GM19099 (cell line): Measurements from ENCODE around the gene ATP9A.

ENCODE experiments used
- POLR2A ChIP-seq: IDR thresholded peaks from 3 replicates; pipeline ENCODE4 v1.6.1; 2011; ENCODE audit warnings: low read depth; ENCODE audit not compliant: insufficient read length; ENCODE audit errors: extremely low read depth

Gene ATP9A

DNA sequence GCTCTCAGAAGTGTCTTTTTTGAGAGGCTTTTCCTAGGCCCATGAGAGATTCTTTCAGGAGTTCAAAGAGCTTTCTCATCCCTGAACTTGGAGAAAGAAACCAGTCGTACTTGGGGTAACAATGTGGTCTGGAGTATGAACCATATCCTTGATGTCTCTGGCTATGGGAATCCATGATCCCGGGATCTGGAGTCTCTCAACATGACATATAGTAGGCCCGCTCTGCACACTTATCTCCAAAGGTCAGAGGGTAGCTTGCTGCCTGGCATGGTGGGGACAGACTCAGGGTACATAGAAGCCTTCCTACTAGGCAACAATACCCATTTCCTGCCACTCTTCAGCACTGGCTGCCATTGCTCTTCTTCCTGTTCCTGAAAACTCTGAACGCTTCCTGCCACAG lies 183.5 kb downstream of the ATP9A start:
- no peak for TF ChIP-seq POLR2A

- no peak for TF ChIP-seq POLR2A
Measured at GRCh38 chr20:51584116-51584515, 184.1 kb downstream of the ATP9A start.

DNA sequence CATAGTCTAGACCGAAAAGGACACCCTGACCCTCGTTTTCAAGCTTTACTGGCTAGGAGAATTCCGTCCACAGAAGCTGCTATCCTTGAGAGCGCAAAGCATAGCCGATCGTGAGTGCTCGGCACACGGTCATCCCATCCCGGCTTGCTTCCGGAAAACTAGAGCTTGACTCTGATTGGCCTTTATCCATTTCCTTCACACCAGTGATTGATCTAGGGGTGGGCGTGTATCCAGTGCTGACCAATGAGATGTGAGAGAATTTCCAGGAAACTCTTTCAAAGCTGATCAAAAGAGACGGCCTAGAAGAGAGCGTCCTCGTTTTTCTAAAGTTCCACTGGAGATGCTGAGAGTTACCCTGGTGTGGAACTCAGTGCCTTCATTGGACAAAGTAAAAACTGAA lies 184.7 kb downstream of the ATP9A start:
- TF ChIP-seq POLR2A, result no peak

DNA sequence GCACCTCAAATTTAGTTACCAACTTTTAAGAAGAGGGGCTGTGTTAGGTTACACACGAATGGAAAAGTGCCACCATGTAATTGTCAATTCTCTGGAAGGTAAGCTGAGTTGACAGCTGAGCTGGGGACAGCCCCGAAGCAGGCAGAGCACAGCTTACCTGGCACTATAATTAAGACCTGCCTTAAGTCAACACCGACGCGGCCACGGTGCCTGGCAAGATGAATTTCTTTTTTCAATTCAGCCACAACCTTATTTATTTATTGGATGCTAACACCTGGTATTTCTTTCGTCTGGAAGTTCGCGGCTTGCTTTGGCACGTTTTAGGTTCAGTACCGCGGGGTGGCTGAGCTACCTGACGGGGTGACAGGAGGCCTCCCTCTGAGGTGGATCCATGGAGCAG lies 185.1 kb downstream of the ATP9A start:
- no peak for TF ChIP-seq POLR2A

DNA sequence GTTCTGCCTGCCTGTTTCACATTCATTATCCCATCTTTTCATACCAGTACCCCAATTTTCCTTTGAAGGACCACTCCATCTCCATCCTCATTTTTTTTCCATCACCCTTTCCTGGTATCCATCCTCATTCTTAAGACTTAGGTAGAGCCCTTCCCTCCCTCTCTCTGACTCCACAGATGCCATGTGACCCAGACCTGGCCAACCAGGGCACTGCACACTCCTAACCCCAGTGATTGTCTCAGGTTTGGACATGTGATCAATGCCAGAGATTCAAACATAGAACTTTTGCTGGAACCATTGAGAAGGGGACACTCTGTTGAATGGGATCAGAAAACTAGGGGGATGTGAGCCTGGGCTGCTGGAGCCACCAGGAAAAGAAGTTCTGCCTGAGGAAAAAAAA lies 186.6 kb downstream of the ATP9A start:
- TF ChIP-seq POLR2A, result no peak

DNA sequence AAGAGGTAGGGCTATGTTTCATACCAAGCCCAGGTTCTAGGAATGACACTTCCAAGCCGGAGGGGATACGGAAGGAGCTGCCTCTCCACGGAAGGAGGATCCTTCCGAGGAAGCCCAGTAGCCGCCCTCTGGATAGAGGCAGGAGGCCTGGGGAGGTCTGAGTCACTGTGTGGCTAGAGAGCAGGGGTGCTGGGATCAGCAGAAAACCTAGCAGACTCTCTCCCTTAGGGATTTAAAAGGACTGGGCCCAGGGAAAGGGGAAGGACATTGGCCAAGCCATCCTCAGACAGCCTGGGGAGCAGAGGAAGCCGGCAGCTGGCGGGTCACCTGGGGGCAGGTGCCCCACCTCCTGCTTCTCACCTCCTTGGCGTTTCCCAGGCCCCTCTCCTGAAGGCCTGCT lies 189.1 kb downstream of the ATP9A start:
- no peak for TF ChIP-seq POLR2A

DNA sequence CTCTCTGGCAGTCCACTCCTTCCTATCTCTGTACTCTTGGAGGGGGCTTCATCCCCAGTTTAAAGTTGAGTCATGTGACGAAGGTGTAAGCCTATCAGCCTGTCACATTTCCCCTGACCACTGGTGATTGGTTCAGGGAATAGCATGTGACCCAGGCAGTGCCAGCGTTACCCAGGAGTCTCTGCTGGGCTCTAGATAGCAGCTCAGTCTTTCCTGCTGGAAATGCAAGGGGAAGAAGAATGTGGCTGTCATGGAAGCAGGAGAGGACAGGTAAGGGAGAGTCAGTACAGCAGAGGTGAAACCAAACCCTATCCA lies 190.1 kb downstream of the ATP9A start:
- TF ChIP-seq POLR2A, result no peak

GRCh38 chr20:51577432-51578144 lies 190.6 kb downstream of the ATP9A start:
- no peak for TF ChIP-seq POLR2A

DNA sequence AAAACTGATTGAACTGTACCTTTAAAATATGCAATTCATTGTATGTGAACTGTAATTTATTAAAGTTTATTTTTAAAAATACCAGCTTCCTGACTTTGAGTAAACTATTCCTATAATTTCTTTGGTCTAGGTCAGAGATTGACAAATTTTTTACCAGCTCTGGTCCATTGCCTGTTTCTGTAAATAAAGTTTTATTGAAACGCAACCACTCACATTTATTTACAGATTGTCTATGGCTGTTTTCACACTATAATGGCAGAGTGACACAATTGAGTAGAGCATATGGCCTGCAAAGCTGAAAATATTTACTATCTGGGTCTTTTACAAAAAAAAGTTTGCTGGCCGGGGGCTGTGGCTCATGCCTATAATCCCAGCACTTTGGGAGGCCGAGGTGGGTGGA lies 192.7 kb downstream of the ATP9A start:
- no peak for TF ChIP-seq POLR2A

- TF ChIP-seq POLR2A, result no peak
Measured at GRCh38 chr20:51574248-51575033, 193.7 kb downstream of the ATP9A start.

DNA sequence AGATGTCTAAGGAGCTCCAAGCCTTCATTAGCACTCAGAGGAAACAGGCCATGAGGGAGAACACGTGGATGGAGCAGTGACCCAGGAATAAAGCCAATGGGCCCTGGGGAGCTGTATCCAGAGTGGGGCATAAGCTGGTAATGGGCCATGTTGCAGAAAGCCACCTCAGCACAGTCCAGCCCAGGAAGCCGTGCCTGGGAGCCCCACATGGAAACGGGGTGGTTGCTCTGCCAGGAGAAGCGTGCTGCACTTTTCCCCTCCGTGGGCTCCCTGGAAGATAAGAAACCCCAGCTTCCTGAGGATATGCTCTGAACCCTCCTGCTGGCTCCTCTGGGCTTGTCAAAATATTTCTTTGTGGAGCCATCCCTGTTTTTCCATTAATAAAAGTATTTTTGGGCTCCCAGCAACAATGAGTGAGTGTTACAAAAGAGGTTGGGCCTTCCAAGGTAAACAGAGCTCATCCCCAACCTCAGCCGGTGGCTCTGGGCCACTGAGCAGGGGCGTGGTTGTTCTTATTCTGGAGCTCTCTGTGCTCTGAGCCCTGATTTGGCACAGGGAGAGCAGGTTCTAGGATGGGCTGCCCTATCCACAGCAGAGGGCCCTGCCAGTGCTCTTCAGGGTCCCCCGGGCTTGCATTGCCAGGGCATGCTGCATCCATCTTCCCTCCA lies 194.5 kb downstream of the ATP9A start:
- TF ChIP-seq POLR2A, result no peak

DNA sequence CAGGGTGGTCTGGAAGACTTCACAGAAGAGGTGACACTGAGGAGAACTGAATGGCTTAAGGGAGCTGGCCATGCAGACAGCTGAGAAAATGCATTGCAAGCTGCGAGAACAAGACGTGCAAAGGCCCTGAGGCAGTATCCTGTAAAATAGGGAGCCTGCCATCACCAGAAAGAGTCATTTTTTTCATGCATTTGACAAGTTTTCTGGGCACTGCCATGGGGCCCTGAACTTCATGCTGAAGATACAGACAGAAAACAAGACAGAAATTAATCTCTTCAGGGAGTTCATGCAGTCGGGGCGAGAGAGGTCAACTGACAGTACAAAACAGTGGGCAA lies 196.8 kb downstream of the ATP9A start:
- no peak for TF ChIP-seq POLR2A

DNA sequence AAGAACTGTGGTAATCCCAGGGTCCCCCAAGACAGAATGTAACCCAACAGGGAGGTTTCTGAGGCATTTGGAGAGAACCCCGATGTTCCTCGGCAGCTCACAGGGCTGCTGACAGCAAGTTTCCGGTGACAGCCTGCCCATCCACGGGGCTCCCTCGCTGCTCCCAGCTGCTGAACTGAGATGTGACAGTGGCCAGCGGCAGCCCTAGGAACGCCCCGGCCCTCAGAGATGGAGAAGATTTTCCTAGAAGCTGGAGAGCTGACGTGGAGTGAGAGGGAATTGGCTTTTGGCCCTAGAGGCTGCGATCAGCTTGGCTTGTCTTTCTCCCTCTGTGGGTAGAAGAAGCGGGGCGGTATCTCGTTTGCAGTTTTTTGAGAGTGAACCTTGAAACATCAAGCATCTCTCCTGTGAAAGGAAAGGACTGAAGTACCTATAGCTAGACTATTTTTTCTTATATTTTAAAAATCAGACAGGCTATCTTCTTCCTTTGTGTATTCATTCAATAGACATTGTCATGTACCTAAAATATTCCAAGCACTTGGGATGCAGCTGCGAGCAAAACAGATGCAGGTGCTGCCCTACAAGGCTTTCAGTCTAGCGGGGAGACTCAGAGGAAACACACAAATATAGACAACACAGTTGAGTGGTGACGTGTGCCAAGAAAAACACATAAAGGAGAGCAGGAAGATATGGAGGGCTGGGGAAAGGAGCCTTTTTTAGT lies 197.3 kb downstream of the ATP9A start:
- no peak for TF ChIP-seq POLR2A

DNA sequence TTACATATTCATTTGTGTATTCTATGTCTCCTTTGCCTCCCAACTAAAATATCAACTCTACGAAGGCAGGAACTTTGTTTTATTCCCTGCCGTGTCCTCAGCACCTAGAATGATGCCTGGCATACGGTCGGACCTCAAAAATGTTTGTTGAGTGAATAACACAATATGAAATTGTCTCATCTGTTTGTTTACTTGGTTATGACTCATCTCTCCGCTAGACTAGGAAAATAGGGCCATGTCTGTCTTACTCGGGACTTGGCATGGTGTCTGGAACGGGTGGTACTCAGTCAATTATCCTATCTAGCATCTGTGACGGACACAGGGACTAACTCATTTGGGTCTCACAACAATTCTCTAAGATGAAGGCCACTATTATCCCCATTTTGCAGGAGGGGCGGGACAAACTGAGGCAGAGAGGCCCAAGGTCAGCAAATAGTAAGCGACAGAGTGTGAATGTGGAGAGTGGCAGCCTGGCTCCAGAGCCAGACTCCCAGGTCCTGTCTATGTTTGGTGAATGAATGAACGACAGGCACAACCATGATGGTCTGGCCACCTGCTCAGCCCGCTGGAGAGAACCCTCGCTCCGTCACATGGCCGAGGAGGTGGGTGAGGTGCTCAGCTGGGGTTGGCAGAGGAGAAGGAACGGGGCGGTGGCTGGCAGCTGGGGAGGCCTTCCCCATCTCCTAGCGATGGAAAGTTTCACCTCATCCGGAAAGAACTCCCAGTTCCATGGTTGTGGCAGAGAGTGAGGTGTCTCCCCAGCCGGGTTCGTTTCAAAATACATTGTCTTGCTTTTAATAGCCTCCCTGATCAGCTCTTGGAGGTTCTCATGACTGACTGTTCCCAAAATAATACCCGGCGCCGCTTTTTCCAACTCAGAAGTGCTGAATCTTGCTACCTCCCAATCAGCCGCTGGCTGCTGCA lies 198.1 kb downstream of the ATP9A start:
- TF ChIP-seq POLR2A, result no peak
